SK-N-SH treated with all-trans-retinoic acid at 6 μM for 48 hours (cell line): ENCODE measurements around the gene PPP4R1.

Experiments
- ATAC-seq: fragments of 200-7000 bp; cut with Tn5 transposase; 3 replicates; pipeline ENCODE4 v1.9.1; 2020; ENCODE audit warnings: mild to moderate bottlenecking, moderate library complexity
- CSDC2 ChIP-seq: fragments of 250-450 bp; sonication (Bioruptor Pico); IDR thresholded peaks from 2 replicates; pipeline ENCODE4 v1.5.0; 2020; ENCODE audit warnings: mild to moderate bottlenecking, moderate library complexity
- CSRNP3 ChIP-seq: fragments of 250-450 bp; sonication (Bioruptor Pico); IDR thresholded peaks from 2 replicates; pipeline ENCODE4 v1.5.1; 2021; ENCODE audit warnings: mild to moderate bottlenecking, moderate library complexity
- ESRRG ChIP-seq: fragments of 250-450 bp; sonication (Bioruptor Pico); IDR thresholded peaks from 2 replicates; pipeline ENCODE4 v1.6.1; 2021; ENCODE audit warnings: mild to moderate bottlenecking
- ISL1 ChIP-seq: fragments of 250-450 bp; sonication (Bioruptor Pico); IDR thresholded peaks from 2 replicates; pipeline ENCODE4 v2.1.2; 2022; ENCODE audit warnings: mild to moderate bottlenecking, moderate library complexity
- OSR1 ChIP-seq: fragments of 250-450 bp; sonication (Bioruptor Pico); IDR thresholded peaks from 2 replicates; pipeline ENCODE4 v1.8.0; 2022; ENCODE audit warnings: moderate library complexity, mild to moderate bottlenecking, inconsistent platforms
- PATZ1 ChIP-seq: fragments of 250-450 bp; sonication (Bioruptor Pico); IDR thresholded peaks from 2 replicates; pipeline ENCODE4 v1.8.0; 2020; ENCODE audit warnings: mild to moderate bottlenecking, moderate library complexity, borderline replicate concordance
- POU6F1 ChIP-seq: fragments of 250-450 bp; sonication (Bioruptor Pico); IDR thresholded peaks from 2 replicates; pipeline ENCODE4 v1.8.0; 2021; ENCODE audit warnings: low read depth, mild to moderate bottlenecking, moderate library complexity, borderline replicate concordance
- PPARA ChIP-seq: fragments of 250-450 bp; sonication (Bioruptor Pico); IDR thresholded peaks from 2 replicates; pipeline ENCODE4 v1.5.0; 2020; ENCODE audit warnings: mild to moderate bottlenecking, borderline replicate concordance
- RARB ChIP-seq: fragments of 250-450 bp; sonication (Bioruptor Pico); IDR thresholded peaks from 2 replicates; pipeline ENCODE4 v1.8.0; 2021; ENCODE audit warnings: mild to moderate bottlenecking, moderate library complexity
- SNAI2 ChIP-seq: fragments of 250-450 bp; sonication (Bioruptor Pico); IDR thresholded peaks from 2 replicates; pipeline ENCODE4 v1.5.0; 2020; ENCODE audit warnings: mild to moderate bottlenecking, moderate library complexity
- TCF4 ChIP-seq: fragments of 250-450 bp; sonication (Bioruptor Pico); IDR thresholded peaks from 2 replicates; pipeline ENCODE4 v1.8.0; 2021; ENCODE audit warnings: mild to moderate bottlenecking, moderate library complexity, borderline replicate concordance
- TOX ChIP-seq: fragments of 250-450 bp; sonication (Bioruptor Pico); IDR thresholded peaks from 2 replicates; pipeline ENCODE4 v1.8.0; 2021; ENCODE audit warnings: mild to moderate bottlenecking, moderate library complexity, borderline replicate concordance
- TSHZ2 ChIP-seq: fragments of 250-450 bp; sonication (Bioruptor Pico); IDR thresholded peaks from 2 replicates; pipeline ENCODE4 v1.5.0; 2020; ENCODE audit warnings: mild to moderate bottlenecking, moderate library complexity
- ZC3H10 ChIP-seq: fragments of 250-450 bp; sonication (Bioruptor Pico); IDR thresholded peaks from 2 replicates; pipeline ENCODE4 v1.5.1; 2021; ENCODE audit warnings: mild to moderate bottlenecking, moderate library complexity
- ZFP3 ChIP-seq: fragments of 250-450 bp; sonication (Bioruptor Pico); IDR thresholded peaks from 2 replicates; pipeline ENCODE4 v1.5.0; 2020; ENCODE audit warnings: mild to moderate bottlenecking, moderate library complexity
- ZNF8 ChIP-seq: fragments of 450-650 bp; formaldehyde crosslinking; IDR thresholded peaks from 2 replicates; pipeline ENCODE4 v1.5.0; 2020; ENCODE audit warnings: mild to moderate bottlenecking, moderate library complexity

The PPP4R1 gene

GRCh38 chr18:9563331-9563730 lies 51.0 kb downstream of the PPP4R1 start:
- TF ChIP-seq ESRRG (CRISPR knock-in tag): no peak
- no peak for ATAC-seq

GRCh38 chr18:9562584-9562983 lies 51.8 kb downstream of the PPP4R1 start:
- no peak for ATAC-seq
- no peak for TF ChIP-seq TOX
- TF ChIP-seq RARB: no peak

- ATAC-seq: no peak
- no peak for TF ChIP-seq ESRRG (CRISPR knock-in tag)
- TF ChIP-seq PATZ1 (CRISPR knock-in tag): no peak
- no peak for TF ChIP-seq RARB
- no peak for TF ChIP-seq SNAI2 (CRISPR knock-in tag)
Measured at GRCh38 chr18:9561759-9562158, 52.6 kb downstream of the PPP4R1 start.

- no peak for TF ChIP-seq CSRNP3 (CRISPR knock-in tag)
- no peak for TF ChIP-seq TCF4 (CRISPR knock-in tag)
- TF ChIP-seq PPARA: no peak
- TF ChIP-seq TSHZ2 (CRISPR knock-in tag): no peak
- TF ChIP-seq OSR1 (CRISPR knock-in tag): no peak
- no peak for ATAC-seq
Measured at GRCh38 chr18:9559253-9559652, 55.1 kb downstream of the PPP4R1 start.

GRCh38 chr18:9558387-9559064 lies 55.8 kb downstream of the PPP4R1 start:
- no peak for ATAC-seq
- TF ChIP-seq OSR1 (CRISPR knock-in tag) (no peak), ZNF8 (CRISPR knock-in tag) (no peak), CSDC2 (no peak), POU6F1 (CRISPR knock-in tag) (no peak), ISL1 (CRISPR knock-in tag) (no peak), TOX (no peak), PPARA (no peak), ZFP3 (no peak)
- TF ChIP-seq, all 23 proteins: peak for 0

GRCh38 chr18:9557250-9557943 lies 57.0 kb downstream of the PPP4R1 start:
- no peak for TF ChIP-seq ZC3H10
- no peak for ATAC-seq
